HG03135 (cell line): ENCODE data around the gene NOVA1.

ENCODE experiments used
- ATAC-seq: cut with Tn5 transposase; IDR thresholded peaks from one replicate; pipeline ENCODE4 v1.9.1; 2021; ENCODE audit warnings: mild to moderate bottlenecking, moderate library complexity; ENCODE audit not compliant: unreplicated experiment

NOVA1 gene

DNA sequence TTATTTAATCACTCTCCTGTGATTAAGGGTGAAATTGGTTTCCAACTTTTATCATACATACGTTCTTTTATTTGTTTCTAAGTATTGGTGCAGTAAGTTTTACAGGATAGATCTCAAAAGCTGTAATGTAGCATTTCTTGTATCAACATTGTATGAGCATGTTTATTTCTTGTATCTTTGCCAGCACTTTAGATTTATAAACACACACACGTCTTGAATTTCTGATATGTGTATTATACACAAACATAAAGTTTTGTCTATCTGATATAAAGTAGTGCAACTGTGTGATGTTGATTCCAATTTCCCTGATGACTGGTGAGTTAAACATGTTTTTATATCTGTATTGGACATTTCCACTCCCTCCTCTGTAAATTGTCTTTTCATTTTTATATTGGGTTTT, 134.7 kb downstream of the NOVA1 start:
- no peak for ATAC-seq

GRCh38 chr14:26454105-26454504, 143.7 kb downstream of the NOVA1 start:
- no peak for ATAC-seq

DNA sequence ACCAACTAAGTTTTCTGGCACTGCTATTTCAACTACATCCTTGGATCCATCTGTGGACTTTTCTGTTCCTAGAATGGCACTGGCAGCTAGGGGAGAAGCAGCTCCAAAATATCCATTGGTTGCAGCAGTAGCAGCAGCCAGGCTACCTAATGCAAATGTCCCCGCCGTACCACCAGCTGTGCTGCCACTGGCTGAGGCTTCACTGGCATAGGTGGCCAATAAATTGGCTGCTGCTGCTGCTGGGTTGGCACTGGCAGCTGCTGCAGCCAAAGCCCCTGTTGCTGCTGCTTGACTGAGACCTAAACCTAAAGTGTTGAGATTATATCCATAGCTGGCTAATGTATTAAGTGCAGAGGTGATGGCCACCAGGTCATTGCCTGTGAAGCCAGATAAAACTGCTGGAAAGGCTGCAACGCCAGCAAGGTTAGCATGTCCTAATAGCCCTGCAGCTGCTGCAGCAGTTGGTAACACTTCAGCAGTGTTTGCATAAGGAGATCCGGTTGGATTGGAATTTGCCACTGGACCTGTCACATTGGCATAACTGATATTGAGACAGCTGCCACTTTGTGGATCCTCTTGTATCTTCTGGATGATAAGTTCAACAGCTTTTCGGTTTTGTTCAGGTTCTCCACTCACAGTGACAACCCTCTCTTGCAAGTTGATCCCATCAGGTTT, 149.5 kb downstream of the NOVA1 start:
- no peak for ATAC-seq

- no peak for ATAC-seq
Measured at GRCh38 chr14:26444822-26445221, 153.0 kb downstream of the NOVA1 start.

DNA sequence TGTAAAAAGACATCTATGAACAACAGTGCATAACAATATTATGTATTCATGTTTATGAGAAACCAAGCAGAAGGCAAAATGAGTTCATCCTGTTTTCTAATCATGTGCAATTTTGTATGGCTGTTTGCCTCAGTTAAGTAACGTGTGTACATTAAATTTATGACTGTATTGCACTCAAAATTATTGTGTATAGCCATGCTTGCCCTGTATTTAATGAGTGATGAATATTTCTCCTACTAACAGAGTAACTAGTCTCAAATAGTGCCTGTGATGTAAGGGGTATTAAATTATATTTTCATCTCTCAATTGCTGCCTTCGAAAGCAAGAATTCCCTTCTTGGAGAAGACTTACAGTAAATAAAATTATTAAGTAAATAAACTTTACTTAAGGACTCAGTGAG, 154.2 kb downstream of the NOVA1 start:
- ATAC-seq = no peak

DNA sequence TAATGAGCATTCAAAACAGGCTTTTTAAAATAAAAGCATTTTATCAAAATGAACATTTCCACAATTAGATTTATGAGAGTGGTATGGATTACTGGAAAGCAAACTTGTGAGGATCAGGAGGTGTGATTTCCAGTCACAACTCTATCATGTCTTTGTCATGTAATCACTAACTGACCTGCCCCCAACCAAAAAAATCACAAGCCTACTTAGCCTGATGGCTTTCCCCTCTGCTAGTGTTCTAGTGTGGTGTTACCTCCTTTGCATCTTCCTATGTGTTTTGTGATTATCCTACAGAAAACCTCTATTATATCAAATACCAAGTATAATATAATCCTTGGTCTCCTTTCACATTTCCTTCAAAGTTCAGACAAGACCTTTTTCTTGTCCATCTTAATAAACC, 168.6 kb downstream of the NOVA1 start:
- ATAC-seq = no peak

GRCh38 chr14:26427097-26427496, 170.7 kb downstream of the NOVA1 start:
- no peak for ATAC-seq

- no peak for ATAC-seq
Measured at GRCh38 chr14:26424537-26424936, 173.3 kb downstream of the NOVA1 start.

GRCh38 chr14:26415618-26416123, 182.2 kb downstream of the NOVA1 start:
- ATAC-seq = no peak

- ATAC-seq = no peak
Measured at GRCh38 chr14:26414926-26415325, 182.9 kb downstream of the NOVA1 start.

DNA sequence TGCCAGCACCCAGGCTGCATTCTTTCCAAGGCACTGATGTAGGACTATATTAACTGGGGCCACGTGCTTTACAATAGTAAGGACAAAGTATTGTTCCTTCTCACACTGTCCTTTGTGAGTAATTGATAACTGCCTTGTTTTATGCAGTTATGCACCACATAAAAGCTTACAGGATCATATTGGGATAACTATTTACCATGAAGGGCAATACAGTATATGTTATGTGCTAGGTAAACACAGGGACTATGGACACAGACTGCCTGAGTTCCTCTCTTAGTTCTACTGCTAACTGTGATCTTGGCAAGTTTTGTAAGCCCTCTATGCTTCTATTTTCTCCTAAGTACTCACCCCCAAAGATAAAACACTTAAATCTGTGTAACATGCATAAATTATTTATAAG, 183.7 kb downstream of the NOVA1 start:
- no peak for ATAC-seq

DNA sequence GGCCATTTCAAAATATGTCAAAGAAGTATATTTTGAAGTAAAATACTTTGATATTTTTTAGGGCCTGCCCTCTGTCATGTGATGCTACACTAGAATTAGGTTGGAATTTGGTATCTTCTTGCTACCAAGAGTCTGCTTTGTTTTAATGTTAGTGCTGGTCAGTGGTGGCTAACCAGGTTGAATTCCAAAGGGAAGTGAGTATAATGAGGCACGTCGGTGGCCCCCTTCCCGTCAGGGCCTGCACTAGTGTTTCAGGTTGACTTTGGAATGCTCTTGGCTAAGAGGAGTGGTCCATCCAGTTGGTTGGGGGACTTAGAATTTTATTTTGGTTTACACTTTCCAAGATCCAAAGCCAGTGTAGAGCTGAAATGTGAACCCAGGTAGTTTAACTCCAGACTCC, 185.4 kb downstream of the NOVA1 start:
- ATAC-seq = no peak

GRCh38 chr14:26410189-26410685, 187.6 kb downstream of the NOVA1 start:
- no peak for ATAC-seq

GRCh38 chr14:26404927-26405326, 192.9 kb downstream of the NOVA1 start:
- no peak for ATAC-seq

GRCh38 chr14:26403760-26404159, 194.1 kb downstream of the NOVA1 start:
- no peak for ATAC-seq

DNA sequence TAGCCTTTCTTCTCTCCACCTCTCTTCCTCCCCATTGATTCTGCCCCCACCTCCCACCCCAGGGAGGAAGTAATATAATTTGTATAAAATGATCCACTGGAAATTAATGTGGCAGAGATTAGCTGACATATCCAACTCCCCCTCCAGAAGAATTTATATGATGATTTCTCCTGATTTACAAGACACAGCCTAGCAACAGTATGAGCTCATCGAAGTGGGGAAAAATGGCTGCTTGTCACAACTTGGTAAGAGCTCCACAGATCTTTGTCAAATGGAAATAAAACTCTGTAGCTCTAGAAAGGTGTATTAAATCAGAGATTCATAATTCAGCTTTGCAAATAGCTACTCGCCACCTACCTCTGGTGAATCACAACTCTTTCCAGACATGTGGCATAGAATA, 195.7 kb downstream of the NOVA1 start:
- no peak for ATAC-seq

GRCh38 chr14:26401179-26401968, 196.5 kb downstream of the NOVA1 start:
- no peak for ATAC-seq

- ATAC-seq = no peak
Measured at GRCh38 chr14:26400373-26400772, 197.5 kb downstream of the NOVA1 start.

GRCh38 chr14:26398616-26399015, 199.2 kb downstream of the NOVA1 start:
- no peak for ATAC-seq
